Measurements from ENCODE around the gene DYRK1B.

Gene DYRK1B

DNA sequence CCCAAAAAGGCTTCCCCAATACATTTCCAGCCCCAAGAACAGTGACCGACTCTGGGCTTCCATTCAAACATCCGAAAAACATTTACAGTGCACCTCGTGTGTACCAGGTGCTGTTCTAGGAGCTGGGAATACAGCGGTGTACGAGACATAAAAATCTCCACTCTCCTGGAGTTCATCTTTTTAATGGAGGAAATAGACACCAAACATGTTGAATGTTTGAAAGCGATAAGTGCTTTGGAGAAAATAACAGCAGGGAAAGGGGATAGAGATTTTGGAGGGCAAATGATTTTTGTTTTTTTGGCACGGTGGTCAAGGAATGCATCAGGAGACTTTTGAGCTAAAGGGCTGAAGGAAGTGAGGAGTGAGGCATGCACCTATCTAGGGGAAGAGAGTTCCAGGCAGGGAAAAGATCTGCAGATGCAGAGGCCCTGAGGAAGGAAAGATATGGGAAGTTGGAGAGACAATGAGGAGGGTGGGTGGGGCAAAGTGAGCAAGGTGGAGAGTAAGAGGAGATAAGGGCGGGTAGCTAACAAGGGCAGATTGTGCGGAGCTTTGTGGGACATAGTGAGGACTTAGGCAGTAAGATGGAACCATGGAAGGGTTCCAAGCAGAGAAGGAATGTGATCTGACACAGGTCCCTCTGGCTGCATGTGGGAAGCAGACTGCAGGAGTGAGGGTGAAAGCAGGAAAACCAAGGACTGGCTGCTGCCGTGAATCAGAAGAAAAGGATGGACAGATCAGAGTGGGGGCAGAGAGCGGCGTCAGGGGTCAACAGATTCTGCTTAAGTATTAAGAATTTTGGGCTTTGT lies 12.9 kb upstream of the DYRK1B start (continued):
- TF ChIP-seq, protein P1, sequence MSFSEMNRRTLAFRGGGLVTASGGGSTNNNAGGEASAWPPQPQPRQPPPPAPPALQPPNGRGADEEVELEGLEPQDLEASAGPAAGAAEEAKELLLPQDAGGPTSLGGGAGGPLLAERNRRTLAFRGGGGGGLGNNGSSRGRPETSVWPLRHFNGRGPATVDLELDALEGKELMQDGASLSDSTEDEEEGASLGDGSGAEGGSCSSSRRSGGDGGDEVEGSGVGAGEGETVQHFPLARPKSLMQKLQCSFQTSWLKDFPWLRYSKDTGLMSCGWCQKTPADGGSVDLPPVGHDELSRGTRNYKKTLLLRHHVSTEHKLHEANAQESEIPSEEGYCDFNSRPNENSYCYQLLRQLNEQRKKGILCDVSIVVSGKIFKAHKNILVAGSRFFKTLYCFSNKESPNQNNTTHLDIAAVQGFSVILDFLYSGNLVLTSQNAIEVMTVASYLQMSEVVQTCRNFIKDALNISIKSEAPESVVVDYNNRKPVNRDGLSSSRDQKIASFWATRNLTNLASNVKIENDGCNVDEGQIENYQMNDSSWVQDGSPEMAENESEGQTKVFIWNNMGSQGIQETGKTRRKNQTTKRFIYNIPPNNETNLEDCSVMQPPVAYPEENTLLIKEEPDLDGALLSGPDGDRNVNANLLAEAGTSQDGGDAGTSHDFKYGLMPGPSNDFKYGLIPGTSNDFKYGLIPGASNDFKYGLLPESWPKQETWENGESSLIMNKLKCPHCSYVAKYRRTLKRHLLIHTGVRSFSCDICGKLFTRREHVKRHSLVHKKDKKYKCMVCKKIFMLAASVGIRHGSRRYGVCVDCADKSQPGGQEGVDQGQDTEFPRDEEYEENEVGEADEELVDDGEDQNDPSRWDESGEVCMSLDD (tag by site-specific recombination; IDR thresholded peaks at IDR 0.05): no peak; the same call in none of the 2 replicates
- TF ChIP-seq ZNF274 (IDR thresholded peaks at IDR 0.05; ENCODE audit: low read length) (no peak), ZNF274 (tag by site-specific recombination; IDR thresholded peaks at IDR 0.05; ENCODE audit: borderline replicate concordance) (no peak; the same call in 1 of the 2 replicates), ZNF175 (tag by site-specific recombination; IDR thresholded peaks at IDR 0.05) (no peak), ZNF239 (tag by site-specific recombination; IDR thresholded peaks at IDR 0.05) (no peak; the same call in 1 of the 2 replicates), BCL11A (tag by site-specific recombination; IDR thresholded peaks at IDR 0.05; ENCODE audit: low read depth) (no peak), KLF8 (tag by site-specific recombination; IDR thresholded peaks at IDR 0.05) (no peak), ZNF155 (tag by site-specific recombination; IDR thresholded peaks at IDR 0.05) (no peak), SALL2 (tag by site-specific recombination; IDR thresholded peaks at IDR 0.05; ENCODE audit: borderline replicate concordance) (peak; percentile 7; the same call in 1 of the 2 replicates), REPIN1 (tag by site-specific recombination; IDR thresholded peaks at IDR 0.05; ENCODE audit: low read depth) (no peak), ZNF311 (tag by site-specific recombination; IDR thresholded peaks at IDR 0.05; ENCODE audit: borderline replicate concordance) (no peak), KLF7 (tag by site-specific recombination; IDR thresholded peaks at IDR 0.05; ENCODE audit: borderline replicate concordance) (no peak), TRIM28 (IDR thresholded peaks at IDR 0.05; ENCODE audit: borderline replicate concordance, low read length) (no peak), ZNF433 (tag by site-specific recombination; IDR thresholded peaks at IDR 0.05; ENCODE audit: low read depth) (no peak), PRDM1 (tag by site-specific recombination; IDR thresholded peaks at IDR 0.05) (peak; percentile 95), ZNF266 (tag by site-specific recombination; IDR thresholded peaks at IDR 0.05; ENCODE audit: low read depth) (no peak)
- TF ChIP-seq, protein P2, sequence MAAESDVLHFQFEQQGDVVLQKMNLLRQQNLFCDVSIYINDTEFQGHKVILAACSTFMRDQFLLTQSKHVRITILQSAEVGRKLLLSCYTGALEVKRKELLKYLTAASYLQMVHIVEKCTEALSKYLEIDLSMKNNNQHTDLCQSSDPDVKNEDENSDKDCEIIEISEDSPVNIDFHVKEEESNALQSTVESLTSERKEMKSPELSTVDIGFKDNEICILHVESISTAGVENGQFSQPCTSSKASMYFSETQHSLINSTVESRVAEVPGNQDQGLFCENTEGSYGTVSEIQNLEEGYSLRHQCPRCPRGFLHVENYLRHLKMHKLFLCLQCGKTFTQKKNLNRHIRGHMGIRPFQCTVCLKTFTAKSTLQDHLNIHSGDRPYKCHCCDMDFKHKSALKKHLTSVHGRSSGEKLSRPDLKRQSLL (tag by site-specific recombination; IDR thresholded peaks at IDR 0.05): no peak
- TF ChIP-seq, protein P3, sequence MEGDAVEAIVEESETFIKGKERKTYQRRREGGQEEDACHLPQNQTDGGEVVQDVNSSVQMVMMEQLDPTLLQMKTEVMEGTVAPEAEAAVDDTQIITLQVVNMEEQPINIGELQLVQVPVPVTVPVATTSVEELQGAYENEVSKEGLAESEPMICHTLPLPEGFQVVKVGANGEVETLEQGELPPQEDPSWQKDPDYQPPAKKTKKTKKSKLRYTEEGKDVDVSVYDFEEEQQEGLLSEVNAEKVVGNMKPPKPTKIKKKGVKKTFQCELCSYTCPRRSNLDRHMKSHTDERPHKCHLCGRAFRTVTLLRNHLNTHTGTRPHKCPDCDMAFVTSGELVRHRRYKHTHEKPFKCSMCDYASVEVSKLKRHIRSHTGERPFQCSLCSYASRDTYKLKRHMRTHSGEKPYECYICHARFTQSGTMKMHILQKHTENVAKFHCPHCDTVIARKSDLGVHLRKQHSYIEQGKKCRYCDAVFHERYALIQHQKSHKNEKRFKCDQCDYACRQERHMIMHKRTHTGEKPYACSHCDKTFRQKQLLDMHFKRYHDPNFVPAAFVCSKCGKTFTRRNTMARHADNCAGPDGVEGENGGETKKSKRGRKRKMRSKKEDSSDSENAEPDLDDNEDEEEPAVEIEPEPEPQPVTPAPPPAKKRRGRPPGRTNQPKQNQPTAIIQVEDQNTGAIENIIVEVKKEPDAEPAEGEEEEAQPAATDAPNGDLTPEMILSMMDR (tag by site-specific recombination; IDR thresholded peaks at IDR 0.05): no peak
- TF ChIP-seq, protein P4, sequence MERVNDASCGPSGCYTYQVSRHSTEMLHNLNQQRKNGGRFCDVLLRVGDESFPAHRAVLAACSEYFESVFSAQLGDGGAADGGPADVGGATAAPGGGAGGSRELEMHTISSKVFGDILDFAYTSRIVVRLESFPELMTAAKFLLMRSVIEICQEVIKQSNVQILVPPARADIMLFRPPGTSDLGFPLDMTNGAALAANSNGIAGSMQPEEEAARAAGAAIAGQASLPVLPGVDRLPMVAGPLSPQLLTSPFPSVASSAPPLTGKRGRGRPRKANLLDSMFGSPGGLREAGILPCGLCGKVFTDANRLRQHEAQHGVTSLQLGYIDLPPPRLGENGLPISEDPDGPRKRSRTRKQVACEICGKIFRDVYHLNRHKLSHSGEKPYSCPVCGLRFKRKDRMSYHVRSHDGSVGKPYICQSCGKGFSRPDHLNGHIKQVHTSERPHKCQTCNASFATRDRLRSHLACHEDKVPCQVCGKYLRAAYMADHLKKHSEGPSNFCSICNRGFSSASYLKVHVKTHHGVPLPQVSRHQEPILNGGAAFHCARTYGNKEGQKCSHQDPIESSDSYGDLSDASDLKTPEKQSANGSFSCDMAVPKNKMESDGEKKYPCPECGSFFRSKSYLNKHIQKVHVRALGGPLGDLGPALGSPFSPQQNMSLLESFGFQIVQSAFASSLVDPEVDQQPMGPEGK (tag by site-specific recombination; IDR thresholded peaks at IDR 0.05): no peak; the same call in 1 of the 2 replicates
- TF ChIP-seq, protein P5, sequence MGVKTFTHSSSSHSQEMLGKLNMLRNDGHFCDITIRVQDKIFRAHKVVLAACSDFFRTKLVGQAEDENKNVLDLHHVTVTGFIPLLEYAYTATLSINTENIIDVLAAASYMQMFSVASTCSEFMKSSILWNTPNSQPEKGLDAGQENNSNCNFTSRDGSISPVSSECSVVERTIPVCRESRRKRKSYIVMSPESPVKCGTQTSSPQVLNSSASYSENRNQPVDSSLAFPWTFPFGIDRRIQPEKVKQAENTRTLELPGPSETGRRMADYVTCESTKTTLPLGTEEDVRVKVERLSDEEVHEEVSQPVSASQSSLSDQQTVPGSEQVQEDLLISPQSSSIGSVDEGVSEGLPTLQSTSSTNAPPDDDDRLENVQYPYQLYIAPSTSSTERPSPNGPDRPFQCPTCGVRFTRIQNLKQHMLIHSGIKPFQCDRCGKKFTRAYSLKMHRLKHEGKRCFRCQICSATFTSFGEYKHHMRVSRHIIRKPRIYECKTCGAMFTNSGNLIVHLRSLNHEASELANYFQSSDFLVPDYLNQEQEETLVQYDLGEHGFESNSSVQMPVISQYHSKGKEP (tag by site-specific recombination; IDR thresholded peaks at IDR 0.05): no peak
- TF ChIP-seq, protein P6, sequence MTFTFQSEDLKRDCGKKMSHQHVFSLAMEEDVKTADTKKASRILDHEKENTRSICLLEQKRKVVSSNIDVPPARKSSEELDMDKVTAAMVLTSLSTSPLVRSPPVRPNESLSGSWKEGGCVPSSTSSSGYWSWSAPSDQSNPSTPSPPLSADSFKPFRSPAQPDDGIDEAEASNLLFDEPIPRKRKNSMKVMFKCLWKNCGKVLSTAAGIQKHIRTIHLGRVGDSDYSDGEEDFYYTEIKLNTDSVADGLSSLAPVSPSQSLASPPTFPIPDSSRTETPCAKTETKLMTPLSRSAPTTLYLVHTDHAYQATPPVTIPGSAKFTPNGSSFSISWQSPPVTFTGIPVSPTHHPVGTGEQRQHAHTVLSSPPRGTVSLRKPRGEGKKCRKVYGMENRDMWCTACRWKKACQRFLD (tag by site-specific recombination; IDR thresholded peaks at IDR 0.05): no peak
- TF ChIP-seq, protein P7, sequence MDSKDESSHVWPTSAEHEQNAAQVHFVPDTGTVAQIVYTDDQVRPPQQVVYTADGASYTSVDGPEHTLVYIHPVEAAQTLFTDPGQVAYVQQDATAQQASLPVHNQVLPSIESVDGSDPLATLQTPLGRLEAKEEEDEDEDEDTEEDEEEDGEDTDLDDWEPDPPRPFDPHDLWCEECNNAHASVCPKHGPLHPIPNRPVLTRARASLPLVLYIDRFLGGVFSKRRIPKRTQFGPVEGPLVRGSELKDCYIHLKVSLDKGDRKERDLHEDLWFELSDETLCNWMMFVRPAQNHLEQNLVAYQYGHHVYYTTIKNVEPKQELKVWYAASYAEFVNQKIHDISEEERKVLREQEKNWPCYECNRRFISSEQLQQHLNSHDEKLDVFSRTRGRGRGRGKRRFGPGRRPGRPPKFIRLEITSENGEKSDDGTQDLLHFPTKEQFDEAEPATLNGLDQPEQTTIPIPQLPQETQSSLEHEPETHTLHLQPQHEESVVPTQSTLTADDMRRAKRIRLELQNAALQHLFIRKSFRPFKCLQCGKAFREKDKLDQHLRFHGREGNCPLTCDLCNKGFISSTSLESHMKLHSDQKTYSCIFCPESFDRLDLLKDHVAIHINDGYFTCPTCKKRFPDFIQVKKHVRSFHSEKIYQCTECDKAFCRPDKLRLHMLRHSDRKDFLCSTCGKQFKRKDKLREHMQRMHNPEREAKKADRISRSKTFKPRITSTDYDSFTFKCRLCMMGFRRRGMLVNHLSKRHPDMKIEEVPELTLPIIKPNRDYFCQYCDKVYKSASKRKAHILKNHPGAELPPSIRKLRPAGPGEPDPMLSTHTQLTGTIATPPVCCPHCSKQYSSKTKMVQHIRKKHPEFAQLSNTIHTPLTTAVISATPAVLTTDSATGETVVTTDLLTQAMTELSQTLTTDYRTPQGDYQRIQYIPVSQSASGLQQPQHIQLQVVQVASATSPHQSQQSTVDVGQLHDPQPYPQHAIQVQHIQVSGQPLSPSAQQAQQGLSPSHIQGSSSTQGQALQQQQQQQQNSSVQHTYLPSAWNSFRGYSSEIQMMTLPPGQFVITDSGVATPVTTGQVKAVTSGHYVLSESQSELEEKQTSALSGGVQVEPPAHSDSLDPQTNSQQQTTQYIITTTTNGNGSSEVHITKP (tag by site-specific recombination; IDR thresholded peaks at IDR 0.05): no peak
- TF ChIP-seq, protein P8, sequence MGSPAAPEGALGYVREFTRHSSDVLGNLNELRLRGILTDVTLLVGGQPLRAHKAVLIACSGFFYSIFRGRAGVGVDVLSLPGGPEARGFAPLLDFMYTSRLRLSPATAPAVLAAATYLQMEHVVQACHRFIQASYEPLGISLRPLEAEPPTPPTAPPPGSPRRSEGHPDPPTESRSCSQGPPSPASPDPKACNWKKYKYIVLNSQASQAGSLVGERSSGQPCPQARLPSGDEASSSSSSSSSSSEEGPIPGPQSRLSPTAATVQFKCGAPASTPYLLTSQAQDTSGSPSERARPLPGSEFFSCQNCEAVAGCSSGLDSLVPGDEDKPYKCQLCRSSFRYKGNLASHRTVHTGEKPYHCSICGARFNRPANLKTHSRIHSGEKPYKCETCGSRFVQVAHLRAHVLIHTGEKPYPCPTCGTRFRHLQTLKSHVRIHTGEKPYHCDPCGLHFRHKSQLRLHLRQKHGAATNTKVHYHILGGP (tag by site-specific recombination; IDR thresholded peaks at IDR 0.05): no peak
